Measurements from ENCODE around the gene HUWE1.

- TF ChIP-seq CTCF (IDR thresholded peaks at IDR 0.05; ENCODE audit: borderline replicate concordance, extremely low read depth, low read length, poor library complexity, severe bottlenecking) (no peak), EZH2 (IDR thresholded peaks at IDR 0.05; ENCODE audit: borderline replicate concordance, low read depth, low read length, severe bottlenecking) (no peak)
These were observed 28.9 kb upstream of the HUWE1 start for GRCh38 chrX:53715346-53715924.
